Activated CD8-positive, alpha-beta T cell treated with anti-CD3 and anti-CD28 coated beads, Interleukin-2, amount 10 ng/mL, durations not matched to agents 7 days and 5 days (primary cell): Measurements from ENCODE around the gene PACS1. TPM values are rescaled to one million over a fixed set of nuclear protein-coding genes. Genes with fewer than 3 reads are reported as not detected.

Experiments
- ATAC-seq: fragments of 150-1000 bp; cut with Tn5 transposase; one replicate; pipeline ENCODE4 v1.10.0; 2021; ENCODE audit warnings: moderate library complexity
- CTCF ChIA-PET: fragments of 350-600 bp; sonication (Branson Sonifier 250); formaldehyde crosslinking; loops from one replicate; lab custom pipeline; 2021; ENCODE audit warnings: antibody characterized with exemption; lab: Charles Lee
- POLR2A ChIA-PET: fragments of 350-600 bp; sonication (Branson Sonifier 250); formaldehyde crosslinking; loops from one replicate; lab custom pipeline; 2021; ENCODE audit warnings: antibody characterized with exemption; lab: Charles Lee
- DNase-seq: peaks from one replicate; pipeline ENCODE4 v3.0.0-alpha.2; 2020
- H3K27ac Mint-ChIP-seq: one replicate; pipeline ENCODE4 v1.8.0; 2021; ENCODE audit warnings: mild to moderate bottlenecking, mixed read lengths
- H3K27me3 Mint-ChIP-seq: one replicate; pipeline ENCODE4 v1.8.0; 2021; ENCODE audit warnings: low read depth, mixed read lengths
- H3K36me3 Mint-ChIP-seq: one replicate; pipeline ENCODE4 v1.8.0; 2021; ENCODE audit warnings: low read depth, mixed read lengths
- H3K4me1 Mint-ChIP-seq: one replicate; pipeline ENCODE4 v1.8.0; 2021; ENCODE audit warnings: low read depth, mixed read lengths
- H3K4me3 Mint-ChIP-seq: one replicate; pipeline ENCODE4 v1.8.0; 2021; ENCODE audit warnings: mild to moderate bottlenecking, mixed read lengths
- H3K9me3 Mint-ChIP-seq: one replicate; pipeline ENCODE4 v1.8.0; 2022; ENCODE audit warnings: mixed read lengths; ENCODE audit not compliant: insufficient read depth
- total RNA-seq, 2 experiments: library from RNA; stranded (reverse); gene quantifications; one replicate each; pipeline ENCODE4 v1.2.3, GENCODE V29; 2021

The PACS1 gene
- total RNA-seq, 2 experiments from 2014 or later: 84.6 to 91.6 TPM

- Mint-ChIP-seq H3K27me3 (no peaks in the 10 kb centered on the region), H3K4me3 (no peak overlapping the region), H3K36me3 (peaks cover 19% of the 10 kb centered on the region), H3K4me1 (peaks cover 8% of the 10 kb centered on the region), H3K9me3 (no peaks in the 10 kb centered on the region), H3K27ac (peak overlapping the region; percentile 65)
- POLR2A ChIA-PET: no interaction called here
- DNase-seq (no peak), ATAC-seq (no peak)
- CTCF ChIA-PET: no interaction called here
These were observed 120.7 kb downstream of the PACS1 start for GRCh38 chr11:66190786-66191185.

GRCh38 chr11:66192181-66192863 is 122.2 kb downstream of the PACS1 start:
- Mint-ChIP-seq H3K4me3 (no peak overlapping the region), H3K9me3 (no peaks in the 10 kb centered on the region), H3K4me1 (peaks cover 7% of the 10 kb centered on the region), H3K27me3 (no peaks in the 10 kb centered on the region), H3K27ac (no peak overlapping the region), H3K36me3 (peaks cover 19% of the 10 kb centered on the region)
- DNase-seq (no peak), ATAC-seq (no peak)
- ChIA-PET POLR2A (no interaction called here), CTCF (no interaction called here)

GRCh38 chr11:66194391-66194790 is 124.3 kb downstream of the PACS1 start:
- no peaks in the 10 kb centered on the region for H3K27me3 Mint-ChIP-seq
- peaks cover 3% of the 10 kb centered on the region for H3K9me3 Mint-ChIP-seq
- CTCF ChIA-PET: no interaction called here
- no peak overlapping the region for H3K4me3 Mint-ChIP-seq
- DNase-seq (no peak), ATAC-seq (no peak)
- no peak overlapping the region for H3K27ac Mint-ChIP-seq
- POLR2A ChIA-PET: no interaction called here
- no peaks in the 10 kb centered on the region for H3K4me1 Mint-ChIP-seq
- H3K36me3 Mint-ChIP-seq: peaks cover 23% of the 10 kb centered on the region

- Mint-ChIP-seq H3K9me3 (peaks cover 11% of the 10 kb centered on the region), H3K4me1 (no peaks in the 10 kb centered on the region), H3K27me3 (no peaks in the 10 kb centered on the region), H3K27ac (no peak overlapping the region), H3K36me3 (peaks cover 32% of the 10 kb centered on the region), H3K4me3 (no peak overlapping the region)
- ATAC-seq: no peak
- CTCF ChIA-PET: interaction anchor here (1.1 to 1.2 kb wide), 2 partner anchors 36 to 151 kb away, joined by 3 read pairs; no protein-coding TSS in a partner anchor
- DNase-seq: no peak
- POLR2A ChIA-PET: interaction anchor here (1.0 kb wide), 1 partner anchor 193 kb away, joined by 3 read pairs; no protein-coding TSS in a partner anchor
These were observed 125.8 kb downstream of the PACS1 start for GRCh38 chr11:66195867-66196266.

DNA sequence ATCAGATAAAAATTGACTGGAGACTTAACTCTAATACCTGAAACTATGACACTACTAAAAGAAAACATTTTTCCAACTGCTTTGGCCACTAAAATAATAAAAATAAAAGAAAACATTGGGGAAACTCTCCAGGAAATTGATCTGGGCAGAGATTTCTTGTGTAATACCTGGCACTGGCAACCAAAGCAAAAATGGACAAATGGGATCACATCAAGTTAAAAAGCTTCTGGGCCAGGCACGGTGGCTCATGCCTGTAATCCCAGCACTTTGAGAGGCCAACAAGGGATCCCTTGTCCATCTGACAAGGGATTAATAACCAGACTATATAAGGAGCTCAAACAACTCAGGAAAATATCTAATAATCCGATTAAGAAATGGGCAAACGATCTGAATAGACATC is 133.8 kb downstream of the PACS1 start:
- ChIA-PET CTCF (no interaction called here), POLR2A (no interaction called here)
- Mint-ChIP-seq H3K4me1 (no peaks in the 10 kb centered on the region), H3K4me3 (no peak overlapping the region), H3K36me3 (peaks cover 26% of the 10 kb centered on the region), H3K9me3 (peaks cover 29% of the 10 kb centered on the region), H3K27me3 (no peaks in the 10 kb centered on the region), H3K27ac (no peak overlapping the region)
- ATAC-seq (no peak), DNase-seq (no peak)

DNA sequence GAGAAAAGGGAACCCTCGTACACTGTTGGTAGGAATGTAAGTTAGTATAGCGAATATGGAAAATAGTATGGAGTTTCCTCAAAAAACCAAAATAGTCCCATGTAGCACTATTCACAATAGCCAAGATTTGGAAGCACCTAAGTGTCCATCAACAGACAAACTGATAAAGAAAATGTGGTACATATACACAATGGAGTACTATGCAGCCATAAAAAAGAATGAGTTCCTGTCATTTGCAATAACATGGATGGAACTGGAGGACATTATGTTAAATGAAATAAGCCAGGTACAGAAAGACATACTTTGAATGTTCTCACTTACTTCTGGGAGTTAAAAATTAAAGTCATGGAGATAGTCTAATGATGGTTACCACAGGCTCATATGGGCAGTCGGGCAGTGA is 134.3 kb downstream of the PACS1 start:
- CTCF ChIA-PET: no interaction called here
- DNase-seq: no peak
- H3K9me3 Mint-ChIP-seq: peaks cover 27% of the 10 kb centered on the region
- H3K4me1 Mint-ChIP-seq: no peaks in the 10 kb centered on the region
- no peak overlapping the region for H3K27ac Mint-ChIP-seq
- peaks cover 23% of the 10 kb centered on the region for H3K36me3 Mint-ChIP-seq
- no peak overlapping the region for H3K4me3 Mint-ChIP-seq
- no peaks in the 10 kb centered on the region for H3K27me3 Mint-ChIP-seq
- no peak for ATAC-seq
- POLR2A ChIA-PET: no interaction called here

GRCh38 chr11:66207816-66208215 is 137.7 kb downstream of the PACS1 start:
- DNase-seq (no peak), ATAC-seq (no peak)
- H3K4me3 Mint-ChIP-seq: no peak overlapping the region
- no peak overlapping the region for H3K27ac Mint-ChIP-seq
- peaks cover 17% of the 10 kb centered on the region for H3K36me3 Mint-ChIP-seq
- no peaks in the 10 kb centered on the region for H3K27me3 Mint-ChIP-seq
- CTCF ChIA-PET: interaction anchor here (1.2 kb wide), 1 partner anchor 15 kb away, joined by 4 read pairs; no protein-coding TSS in a partner anchor
- H3K9me3 Mint-ChIP-seq: peaks cover 8% of the 10 kb centered on the region
- no peaks in the 10 kb centered on the region for H3K4me1 Mint-ChIP-seq
- POLR2A ChIA-PET: no interaction called here

DNA sequence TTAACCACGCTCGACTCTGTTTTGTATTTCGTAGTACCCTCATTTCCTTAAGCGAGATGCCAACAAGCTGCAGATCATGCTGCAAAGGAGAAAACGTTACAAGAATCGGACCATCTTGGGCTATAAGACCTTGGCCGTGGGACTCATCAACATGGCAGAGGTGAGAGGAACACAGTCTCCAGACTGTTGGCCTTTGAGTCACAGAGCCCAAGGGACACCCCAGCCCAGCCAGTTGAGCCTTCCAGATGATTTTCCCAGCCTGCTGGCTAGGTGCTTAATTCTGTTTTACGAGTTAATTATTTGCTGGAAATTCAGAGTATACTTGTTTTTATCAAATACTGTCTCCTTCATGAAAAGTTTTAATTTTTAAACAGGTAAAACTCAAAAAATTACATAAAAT is 141.0 kb downstream of the PACS1 start:
- ATAC-seq (no peak), DNase-seq (no peak)
- no peaks in the 10 kb centered on the region for H3K9me3 Mint-ChIP-seq
- H3K27ac Mint-ChIP-seq: no peak overlapping the region
- no peaks in the 10 kb centered on the region for H3K27me3 Mint-ChIP-seq
- H3K4me3 Mint-ChIP-seq: no peak overlapping the region
- CTCF ChIA-PET: no interaction called here
- H3K36me3 Mint-ChIP-seq: peaks cover 19% of the 10 kb centered on the region
- POLR2A ChIA-PET: no interaction called here
- H3K4me1 Mint-ChIP-seq: no peaks in the 10 kb centered on the region

- H3K4me3 Mint-ChIP-seq: no peak overlapping the region
- H3K36me3 Mint-ChIP-seq: peaks cover 32% of the 10 kb centered on the region
- peaks cover 11% of the 10 kb centered on the region for H3K4me1 Mint-ChIP-seq
- no peak for ATAC-seq
- no peak for DNase-seq
- ChIA-PET POLR2A (interaction anchor here (1.1 kb wide), 1 partner anchor 70 kb away, joined by 3 read pairs; no protein-coding TSS in a partner anchor), CTCF (interaction anchor here (1.0 kb wide), 1 partner anchor 83 kb away, joined by 3 read pairs; no protein-coding TSS in a partner anchor)
- no peaks in the 10 kb centered on the region for H3K27me3 Mint-ChIP-seq
- H3K9me3 Mint-ChIP-seq: no peaks in the 10 kb centered on the region
- no peak overlapping the region for H3K27ac Mint-ChIP-seq
These were observed 146.8 kb downstream of the PACS1 start for GRCh38 chr11:66216911-66217310.

- Mint-ChIP-seq H3K27me3 (no peaks in the 10 kb centered on the region), H3K4me3 (no peak overlapping the region), H3K9me3 (no peaks in the 10 kb centered on the region), H3K4me1 (peaks cover 21% of the 10 kb centered on the region), H3K36me3 (peaks cover 32% of the 10 kb centered on the region), H3K27ac (peak overlapping the region; percentile 48)
- DNase-seq (no peak), ATAC-seq (no peak)
- CTCF ChIA-PET: interaction anchor here (1.3 kb wide), 1 partner anchor 173 kb away, joined by 4 read pairs; no protein-coding TSS in a partner anchor
- POLR2A ChIA-PET: no interaction called here
These were observed 148.0 kb downstream of the PACS1 start for GRCh38 chr11:66218036-66218435.

DNA sequence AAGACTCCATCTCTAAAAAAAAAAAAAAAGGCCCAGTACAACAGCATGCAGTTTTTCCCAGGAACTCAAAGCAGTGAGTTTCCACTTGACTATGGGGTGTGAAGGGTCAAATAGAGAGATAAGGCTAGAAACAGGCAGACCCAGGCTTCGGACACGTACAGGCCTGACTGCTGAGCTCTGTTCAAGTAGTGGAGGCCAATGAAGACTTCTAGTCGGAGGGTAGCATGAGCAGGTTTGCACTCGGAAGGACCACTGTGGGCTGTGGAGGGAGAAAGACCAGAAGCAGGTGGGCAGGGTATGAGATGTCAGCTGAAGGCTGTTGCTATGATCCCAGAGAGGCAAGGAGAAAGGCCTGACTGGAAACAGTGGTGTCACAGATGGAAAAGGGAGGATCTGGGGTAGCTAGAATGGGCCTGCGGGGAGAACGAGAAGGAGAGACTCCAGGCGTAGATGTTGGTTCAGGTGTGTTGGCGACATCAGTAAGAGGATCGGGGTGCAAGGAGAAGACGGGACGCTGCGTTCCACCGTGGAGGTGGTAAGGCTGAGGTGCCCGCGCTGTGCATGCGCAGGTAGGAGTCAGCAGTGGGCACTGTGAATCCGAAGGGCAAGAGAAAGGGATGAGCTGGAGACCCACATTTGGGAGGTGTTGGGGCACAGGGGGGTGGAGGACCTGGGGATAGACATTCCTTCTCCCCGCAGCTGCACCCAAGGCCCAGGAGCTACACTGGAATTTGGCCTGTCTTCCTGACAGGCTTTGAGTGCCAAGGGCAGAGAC is 149.0 kb downstream of the PACS1 start:
- H3K4me1 Mint-ChIP-seq: peaks cover 24% of the 10 kb centered on the region
- H3K27me3 Mint-ChIP-seq: no peaks in the 10 kb centered on the region
- POLR2A ChIA-PET: no interaction called here
- H3K9me3 Mint-ChIP-seq: no peaks in the 10 kb centered on the region
- H3K36me3 Mint-ChIP-seq: peaks cover 32% of the 10 kb centered on the region
- CTCF ChIA-PET: no interaction called here
- DNase-seq: no peak
- H3K27ac Mint-ChIP-seq: no peak overlapping the region
- no peak overlapping the region for H3K4me3 Mint-ChIP-seq
- ATAC-seq: no peak
